Measurements from ENCODE around the gene MPPED2. TPM values are rescaled to one million over a fixed set of nuclear protein-coding genes. Genes with fewer than 3 reads are reported as not detected.

The MPPED2 gene
- total RNA-seq, 1 donor: not detected

DNA sequence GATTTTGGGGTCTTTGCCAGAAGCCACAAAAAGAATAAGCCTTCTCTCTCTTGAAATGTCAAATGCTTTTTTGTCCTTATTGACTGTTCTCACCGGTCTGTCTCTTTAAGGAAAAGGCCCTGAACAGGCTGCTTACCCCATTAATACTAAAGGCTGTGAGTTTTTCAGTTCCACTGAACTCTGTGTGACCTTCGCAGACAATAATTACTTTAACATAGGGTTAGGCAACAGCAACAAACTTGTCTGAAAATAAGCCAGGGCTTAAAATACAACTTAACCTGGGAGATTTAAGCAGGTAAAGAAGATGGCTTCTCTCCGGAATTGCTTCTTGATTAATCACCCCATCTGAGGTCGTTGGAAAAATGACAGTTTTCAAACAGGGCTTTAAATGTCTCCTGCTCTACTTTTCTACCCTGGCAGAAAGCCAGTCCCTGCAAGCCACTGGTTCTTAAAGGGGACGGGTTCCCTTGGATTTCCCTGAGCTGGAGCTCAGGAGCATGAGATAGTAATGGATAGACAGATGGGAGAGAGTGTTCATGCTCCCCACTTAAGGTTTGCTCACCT, 193.8 kb downstream of the MPPED2 start:
- H3K4me3 ChIP-seq (ENCODE audit: low read depth, low read length): no peak overlapping the region
- DNase-seq (ENCODE audit: low read depth): no peak
- TF ChIP-seq, protein P1, sequence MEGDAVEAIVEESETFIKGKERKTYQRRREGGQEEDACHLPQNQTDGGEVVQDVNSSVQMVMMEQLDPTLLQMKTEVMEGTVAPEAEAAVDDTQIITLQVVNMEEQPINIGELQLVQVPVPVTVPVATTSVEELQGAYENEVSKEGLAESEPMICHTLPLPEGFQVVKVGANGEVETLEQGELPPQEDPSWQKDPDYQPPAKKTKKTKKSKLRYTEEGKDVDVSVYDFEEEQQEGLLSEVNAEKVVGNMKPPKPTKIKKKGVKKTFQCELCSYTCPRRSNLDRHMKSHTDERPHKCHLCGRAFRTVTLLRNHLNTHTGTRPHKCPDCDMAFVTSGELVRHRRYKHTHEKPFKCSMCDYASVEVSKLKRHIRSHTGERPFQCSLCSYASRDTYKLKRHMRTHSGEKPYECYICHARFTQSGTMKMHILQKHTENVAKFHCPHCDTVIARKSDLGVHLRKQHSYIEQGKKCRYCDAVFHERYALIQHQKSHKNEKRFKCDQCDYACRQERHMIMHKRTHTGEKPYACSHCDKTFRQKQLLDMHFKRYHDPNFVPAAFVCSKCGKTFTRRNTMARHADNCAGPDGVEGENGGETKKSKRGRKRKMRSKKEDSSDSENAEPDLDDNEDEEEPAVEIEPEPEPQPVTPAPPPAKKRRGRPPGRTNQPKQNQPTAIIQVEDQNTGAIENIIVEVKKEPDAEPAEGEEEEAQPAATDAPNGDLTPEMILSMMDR (IDR thresholded peaks at IDR 0.05; ENCODE audit: insufficient read depth, low read depth, low read length): no peak

DNA sequence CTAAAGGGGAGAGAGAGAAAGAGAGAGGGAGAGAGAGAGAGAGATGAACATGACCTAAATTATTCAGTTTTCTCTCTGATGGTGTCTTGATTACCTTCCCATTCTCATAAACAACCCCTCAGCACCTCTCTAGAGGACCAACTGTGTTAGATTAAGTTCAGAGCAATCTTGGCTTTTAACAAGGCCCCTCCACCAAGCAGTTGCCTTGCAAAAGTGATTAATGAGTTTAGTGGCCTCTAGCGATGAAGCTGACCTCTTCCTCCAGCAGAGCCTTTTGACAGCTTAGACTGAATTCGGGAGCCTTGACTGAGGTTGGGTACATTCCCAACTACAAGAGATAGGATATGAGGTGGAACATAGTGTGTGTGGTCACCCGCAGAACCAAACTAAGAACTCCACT, 197.2 kb downstream of the MPPED2 start:
- DNase-seq (ENCODE audit: low read depth): no peak
- no peak overlapping the region for H3K4me3 ChIP-seq (ENCODE audit: low read depth, low read length)
- TF ChIP-seq, protein P1 (IDR thresholded peaks at IDR 0.05; ENCODE audit: insufficient read depth, low read depth, low read length): no peak

DNA sequence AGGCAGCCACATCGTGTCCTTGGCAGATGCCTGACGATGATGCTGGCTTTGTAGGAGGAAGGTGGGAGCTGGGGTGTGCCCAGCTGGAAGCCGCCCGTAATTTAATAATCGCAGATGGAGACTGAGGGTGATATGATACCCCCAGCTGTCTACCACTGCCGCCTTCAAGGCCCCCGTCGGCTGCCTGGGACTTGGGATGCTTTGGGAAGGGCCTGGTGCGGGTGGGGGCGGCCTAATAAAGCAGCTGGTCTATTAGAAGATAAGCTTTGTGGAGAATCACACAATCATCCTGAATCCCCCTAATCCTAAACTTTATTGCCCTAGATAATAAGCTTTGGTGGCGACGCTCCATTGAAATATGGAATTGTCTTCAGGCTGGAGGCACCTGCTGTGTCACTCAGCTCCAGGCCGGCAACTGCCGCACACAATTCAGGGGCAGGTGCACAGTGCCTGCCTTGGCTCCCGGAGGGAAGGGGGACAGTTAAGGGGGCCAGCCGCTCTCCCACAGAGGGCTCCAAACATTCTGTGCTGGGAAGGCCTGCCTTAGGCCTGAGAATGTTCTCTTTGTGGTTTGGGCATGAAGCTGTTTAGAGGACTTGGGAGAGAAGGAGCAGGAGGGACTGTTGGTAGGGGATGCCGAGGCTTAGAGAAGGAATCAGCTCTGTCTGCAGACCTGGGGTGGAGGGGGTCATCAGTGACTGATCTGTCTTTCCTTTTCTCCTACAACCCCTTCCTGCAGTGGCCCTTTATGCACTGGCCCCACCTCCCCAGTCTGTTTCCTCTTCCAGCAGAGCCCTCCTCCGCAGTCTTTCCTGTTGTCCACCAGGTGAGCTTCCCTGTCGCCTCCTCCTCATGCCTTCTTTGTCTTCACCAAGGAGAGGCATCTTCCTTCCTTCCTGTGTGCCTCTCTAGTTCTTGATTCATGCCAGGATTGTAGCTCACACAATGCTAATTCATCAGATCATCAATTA, 198.0 kb downstream of the MPPED2 start:
- H3K4me3 ChIP-seq (ENCODE audit: low read depth, low read length): no peak overlapping the region
- DNase-seq (ENCODE audit: low read depth): no peak
- TF ChIP-seq, protein P1 (IDR thresholded peaks at IDR 0.05; ENCODE audit: insufficient read depth, low read depth, low read length): no peak

DNA sequence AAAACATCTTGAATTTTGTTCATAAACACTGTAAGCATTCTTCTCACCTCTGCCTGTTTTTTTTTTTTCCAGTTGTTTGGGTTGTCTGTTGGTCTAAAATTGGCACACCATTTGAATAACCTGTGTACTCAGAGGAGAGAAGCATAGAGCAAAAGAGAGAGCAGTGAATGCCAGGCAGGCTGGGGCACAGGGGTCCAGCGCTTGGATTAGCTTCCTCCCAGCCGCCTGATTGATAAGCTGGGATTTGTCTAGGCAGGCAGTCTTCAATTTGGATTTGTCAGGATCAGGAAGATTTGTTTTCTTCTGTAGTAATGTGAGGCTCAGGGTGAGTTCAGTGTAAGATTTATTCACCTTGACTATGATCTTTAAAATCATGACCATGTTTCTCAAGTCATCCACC, 204.3 kb downstream of the MPPED2 start:
- no peak overlapping the region for H3K4me3 ChIP-seq (ENCODE audit: low read depth, low read length)
- TF ChIP-seq, protein P1 (IDR thresholded peaks at IDR 0.05; ENCODE audit: insufficient read depth, low read depth, low read length): no peak
- no peak for DNase-seq (ENCODE audit: low read depth)

DNA sequence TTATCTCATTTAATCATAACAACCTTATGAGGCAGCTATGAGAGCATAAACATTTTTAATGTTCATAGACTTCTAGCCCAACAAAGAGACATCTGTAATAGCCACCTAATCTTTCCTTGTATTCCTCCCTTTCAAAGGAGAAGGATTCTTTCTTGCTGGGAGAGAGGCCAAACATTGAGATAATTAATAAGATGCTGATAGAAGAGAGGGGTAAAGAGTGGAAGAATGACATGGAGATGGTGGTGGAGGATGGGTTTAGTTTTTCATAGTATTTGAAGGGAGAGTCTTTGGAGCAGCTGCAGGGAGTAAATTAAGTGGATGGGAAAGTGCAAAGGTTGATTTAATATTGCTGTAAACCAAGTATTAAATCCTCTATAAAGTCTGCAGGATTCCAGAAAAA, 205.3 kb downstream of the MPPED2 start:
- TF ChIP-seq, protein P1 (IDR thresholded peaks at IDR 0.05; ENCODE audit: insufficient read depth, low read depth, low read length): no peak
- DNase-seq (ENCODE audit: low read depth): no peak
- H3K4me3 ChIP-seq (ENCODE audit: low read depth, low read length): no peak overlapping the region

DNA sequence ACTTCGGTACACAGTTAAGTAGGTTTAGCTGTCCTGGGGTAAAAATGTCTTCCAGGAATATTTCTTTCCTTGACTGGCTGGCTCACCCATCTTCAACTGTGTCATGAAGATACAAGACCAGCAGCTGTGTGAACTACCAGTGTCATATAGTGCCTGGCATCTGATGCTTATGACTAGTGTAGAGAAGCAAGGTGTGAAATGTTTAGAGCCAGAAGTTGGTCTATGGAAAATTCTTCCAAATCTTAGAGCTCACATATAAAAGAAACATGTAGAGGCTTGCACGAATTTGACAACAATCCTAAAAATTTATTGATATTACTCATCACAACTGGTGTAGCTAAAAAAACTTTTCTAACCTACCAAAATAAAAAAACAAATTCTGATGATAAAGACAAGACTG, 208.8 kb downstream of the MPPED2 start:
- DNase-seq (ENCODE audit: low read depth): no peak
- TF ChIP-seq, protein P1 (IDR thresholded peaks at IDR 0.05; ENCODE audit: insufficient read depth, low read depth, low read length): no peak
- H3K4me3 ChIP-seq (ENCODE audit: low read depth, low read length): no peak overlapping the region

All from fibroblast of villous mesenchyme (primary cell).